ACC112 (cell line): ENCODE results near the gene PHF21B.

ENCODE experiments used
- H2AFZ ChIP-seq: fragments of 200-600 bp; sonication (generic); one replicate; pipeline ENCODE4 v1.6.0; 2017; ENCODE audit warnings: antibody characterized with exemption, low read length; ENCODE audit not compliant: unreplicated experiment
- H3K27ac ChIP-seq: fragments of 200-600 bp; sonication (generic); 2 replicates; pipeline ENCODE4 v1.5.1; 2014; ENCODE audit warnings: low read depth, mild to moderate bottlenecking, antibody characterized with exemption, low read length, moderate library complexity
- H3K27me3 ChIP-seq: fragments of 200-600 bp; sonication (generic); 2 replicates; pipeline ENCODE4 v1.6.1; 2014; ENCODE audit warnings: mild to moderate bottlenecking, antibody characterized with exemption, low read length, moderate library complexity, mixed read lengths; ENCODE audit not compliant: insufficient read depth
- H3K36me3 ChIP-seq: fragments of 200-600 bp; sonication (generic); 2 replicates; pipeline ENCODE4 v1.6.1; 2016; ENCODE audit warnings: mild to moderate bottlenecking, antibody characterized with exemption, low read length, moderate library complexity, mixed read lengths; ENCODE audit not compliant: insufficient read depth
- H3K4me1 ChIP-seq: fragments of 200-600 bp; sonication (generic); one replicate; pipeline ENCODE4 v1.6.1; 2016; ENCODE audit warnings: low read length, mixed read lengths; ENCODE audit not compliant: insufficient read depth, unreplicated experiment, control insufficient read depth
- H3K4me3 ChIP-seq: fragments of 200-600 bp; sonication (generic); 2 replicates; pipeline ENCODE4 v1.5.1; 2014; ENCODE audit warnings: mild to moderate bottlenecking, low read depth, low read length
- H3K79me2 ChIP-seq: fragments of 200-600 bp; sonication (generic); one replicate; pipeline ENCODE4 v1.6.0; 2016; ENCODE audit warnings: low read length; ENCODE audit not compliant: control insufficient read depth, unreplicated experiment, insufficient read depth

The PHF21B gene

DNA sequence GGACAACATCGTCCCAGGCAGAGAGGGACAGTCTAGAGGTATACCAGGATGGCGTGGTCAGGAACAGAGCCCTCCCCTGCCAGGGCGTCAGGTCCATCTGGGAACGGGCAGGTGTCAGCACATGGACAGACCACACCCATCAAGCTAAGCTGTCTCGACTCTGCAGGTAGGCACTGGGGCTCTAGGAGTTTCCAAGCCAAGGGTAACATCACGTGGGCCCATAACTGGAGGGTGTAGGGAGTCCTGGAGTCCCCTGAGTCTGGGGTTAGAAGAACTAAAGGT lies 75.4 kb downstream of the PHF21B start:
- Histone ChIP-seq H3K4me3 (no peak overlapping the region), H3K36me3 (no peaks in the 10 kb centered on the region), H3K79me2 (no peaks in the 10 kb centered on the region), H2AFZ (no peak overlapping the region), H3K27ac (no peak overlapping the region), H3K27me3 (no peaks in the 10 kb centered on the region), H3K4me1 (no peaks in the 10 kb centered on the region)

DNA sequence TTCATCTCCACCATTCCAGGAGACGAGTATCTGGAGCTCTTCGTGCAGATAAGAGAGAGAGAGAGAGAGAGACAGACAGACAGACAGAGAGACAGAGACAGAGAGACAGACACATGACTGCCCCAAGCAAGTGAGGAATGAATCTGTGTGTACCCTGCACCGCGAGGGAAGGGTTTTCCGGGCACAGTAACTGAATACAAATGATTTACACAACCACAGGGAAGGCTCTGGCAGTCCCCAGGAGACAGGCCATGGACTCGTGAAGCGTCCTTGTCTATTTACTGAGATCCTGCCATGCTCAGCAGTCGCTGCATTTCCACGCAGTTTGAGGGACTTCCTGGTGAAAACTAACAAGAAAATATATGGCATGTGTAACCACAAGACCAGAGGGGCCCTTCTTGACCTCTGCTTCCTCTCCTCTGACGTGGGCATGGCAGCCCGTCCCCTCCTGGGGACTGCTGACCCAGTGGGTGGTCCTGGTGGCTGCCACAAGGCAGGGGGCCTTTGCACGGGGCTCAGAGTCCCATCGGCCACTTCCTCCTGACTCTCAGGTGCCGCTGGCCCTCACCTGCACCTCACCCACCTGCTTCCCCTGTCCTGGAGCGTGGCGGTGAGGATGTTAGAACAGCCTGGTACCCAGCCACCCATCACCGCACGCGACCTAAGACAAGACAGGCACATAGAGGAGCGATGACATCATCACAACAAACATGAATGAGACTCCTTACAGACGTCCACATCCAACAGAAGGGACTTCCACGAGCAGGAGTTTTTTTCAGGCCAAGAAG lies 75.9 kb downstream of the PHF21B start:
- H3K36me3 ChIP-seq: no peaks in the 10 kb centered on the region
- no peaks in the 10 kb centered on the region for H3K27me3 ChIP-seq
- no peaks in the 10 kb centered on the region for H3K4me1 ChIP-seq
- no peak overlapping the region for H2AFZ ChIP-seq
- H3K79me2 ChIP-seq: no peaks in the 10 kb centered on the region
- no peak overlapping the region for H3K4me3 ChIP-seq
- no peak overlapping the region for H3K27ac ChIP-seq

GRCh38 chr22:44932493-44932892 lies 77.3 kb downstream of the PHF21B start:
- Histone ChIP-seq H3K36me3 (no peaks in the 10 kb centered on the region), H3K4me3 (no peak overlapping the region), H3K27me3 (peaks cover 4% of the 10 kb centered on the region; the same call in 1 of the 2 replicates), H3K27ac (no peak overlapping the region), H3K4me1 (no peaks in the 10 kb centered on the region), H3K79me2 (no peaks in the 10 kb centered on the region), H2AFZ (no peak overlapping the region)

GRCh38 chr22:44931766-44932165 lies 78.0 kb downstream of the PHF21B start:
- Histone ChIP-seq H3K79me2 (no peaks in the 10 kb centered on the region), H3K4me3 (no peak overlapping the region), H3K4me1 (no peaks in the 10 kb centered on the region), H3K36me3 (no peaks in the 10 kb centered on the region), H3K27me3 (peaks cover 9% of the 10 kb centered on the region; the same call in 1 of the 2 replicates), H3K27ac (no peak overlapping the region), H2AFZ (no peak overlapping the region)

DNA sequence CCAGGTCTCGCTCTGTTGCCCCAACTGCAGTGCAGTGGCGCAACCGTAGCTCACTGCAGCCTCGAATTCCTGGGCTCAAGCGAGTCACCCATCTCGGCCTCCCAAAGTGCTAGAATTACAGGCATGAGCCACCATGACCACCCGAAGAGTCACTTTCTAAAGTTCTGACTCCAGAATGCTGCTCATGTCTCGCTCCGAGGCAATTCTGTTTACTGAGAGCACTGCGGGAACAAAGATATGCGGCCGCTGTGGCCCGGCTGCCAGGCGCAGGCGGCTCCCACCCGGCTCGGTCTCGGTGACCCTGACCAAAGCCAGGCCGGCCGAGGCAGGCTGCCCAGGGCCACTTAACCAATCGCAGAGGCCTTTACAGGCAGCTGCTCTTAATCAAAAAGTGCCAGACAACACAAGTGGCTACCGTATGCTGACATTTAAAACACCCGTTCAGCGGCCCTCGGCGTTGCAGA lies 78.7 kb downstream of the PHF21B start:
- Histone ChIP-seq H3K36me3 (no peaks in the 10 kb centered on the region), H3K4me1 (no peaks in the 10 kb centered on the region), H2AFZ (no peak overlapping the region), H3K79me2 (no peaks in the 10 kb centered on the region), H3K27ac (no peak overlapping the region), H3K27me3 (peaks cover 9% of the 10 kb centered on the region; the same call in 1 of the 2 replicates), H3K4me3 (no peak overlapping the region)

GRCh38 chr22:44930711-44931035 lies 79.1 kb downstream of the PHF21B start:
- Histone ChIP-seq H3K27me3 (peaks cover 9% of the 10 kb centered on the region; the same call in 1 of the 2 replicates), H2AFZ (no peak overlapping the region)

GRCh38 chr22:44930016-44930710 lies 79.6 kb downstream of the PHF21B start:
- Histone ChIP-seq H3K4me3 (no peak overlapping the region), H3K27ac (no peak overlapping the region), H3K4me1 (no peaks in the 10 kb centered on the region), H3K79me2 (no peaks in the 10 kb centered on the region), H2AFZ (no peak overlapping the region), H3K27me3 (peaks cover 9% of the 10 kb centered on the region; the same call in 1 of the 2 replicates), H3K36me3 (no peaks in the 10 kb centered on the region)

More at GRCh38 chr22:44930711-44931035, 79.1 kb downstream of the PHF21B start:
- Histone ChIP-seq H3K4me1 (no peaks in the 10 kb centered on the region), H3K36me3 (no peaks in the 10 kb centered on the region), H3K27ac (no peak overlapping the region), H3K79me2 (no peaks in the 10 kb centered on the region), H3K4me3 (no peak overlapping the region)

DNA sequence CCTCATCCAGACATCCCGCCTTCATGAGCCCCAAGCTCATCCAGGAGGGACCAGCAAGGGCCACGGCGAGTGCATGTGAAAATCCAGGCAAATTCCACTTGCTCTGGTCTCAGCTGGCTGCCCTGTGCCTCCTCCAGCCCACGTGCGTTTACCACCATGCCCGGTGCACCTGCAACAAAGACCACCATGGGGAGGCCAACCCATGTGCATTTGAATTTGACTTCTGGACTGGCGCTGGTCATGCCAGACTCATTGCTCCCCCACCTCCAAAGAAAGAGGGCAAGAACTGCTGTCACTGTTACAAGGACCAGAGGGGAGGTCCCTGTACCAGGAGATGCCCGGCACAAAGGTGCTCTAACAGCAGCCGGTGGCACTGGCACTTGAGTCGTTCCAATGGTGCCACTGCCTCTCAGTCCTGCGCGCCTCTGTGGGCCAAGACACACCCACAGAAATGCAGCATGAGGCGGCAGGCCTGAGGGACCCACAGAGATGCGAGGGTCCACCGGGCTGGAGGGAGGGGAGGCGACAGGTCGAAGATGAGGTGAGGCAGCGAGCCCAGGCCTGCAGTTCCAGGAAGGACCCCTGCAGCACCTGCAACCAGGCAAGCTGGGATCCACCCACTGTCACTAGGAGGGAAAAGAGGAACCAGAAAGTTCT lies 80.3 kb downstream of the PHF21B start:
- H3K27me3 ChIP-seq: peaks cover 9% of the 10 kb centered on the region; the same call in 1 of the 2 replicates
- no peak overlapping the region for H2AFZ ChIP-seq
- H3K36me3 ChIP-seq: no peaks in the 10 kb centered on the region
- H3K27ac ChIP-seq: no peak overlapping the region
- H3K4me3 ChIP-seq: no peak overlapping the region
- no peaks in the 10 kb centered on the region for H3K4me1 ChIP-seq
- H3K79me2 ChIP-seq: no peaks in the 10 kb centered on the region

GRCh38 chr22:44928711-44929358 lies 81.0 kb downstream of the PHF21B start:
- peaks cover 9% of the 10 kb centered on the region; the same call in 1 of the 2 replicates for H3K27me3 ChIP-seq
- no peaks in the 10 kb centered on the region for H3K79me2 ChIP-seq
- no peaks in the 10 kb centered on the region for H3K4me1 ChIP-seq

DNA sequence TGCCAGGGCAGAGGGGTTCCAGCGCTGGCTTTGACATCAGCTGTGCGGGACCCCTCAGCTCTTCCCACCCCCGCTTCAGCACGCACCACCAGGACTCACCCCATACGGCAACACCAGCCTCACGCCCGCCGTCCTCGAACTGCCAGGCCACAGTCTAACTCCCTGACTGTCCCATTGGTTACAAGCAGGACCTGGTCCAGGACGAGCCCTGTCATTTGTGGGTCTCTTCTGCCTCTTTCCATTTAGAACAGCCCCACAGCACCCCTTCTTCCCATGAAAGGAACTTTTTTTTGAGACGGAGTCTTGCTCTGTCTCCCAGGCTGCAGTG lies 81.7 kb downstream of the PHF21B start:
- Histone ChIP-seq H3K79me2 (no peaks in the 10 kb centered on the region), H3K27ac (no peak overlapping the region), H3K4me1 (no peaks in the 10 kb centered on the region), H3K27me3 (peaks cover 9% of the 10 kb centered on the region; the same call in 1 of the 2 replicates), H2AFZ (no peak overlapping the region), H3K36me3 (no peaks in the 10 kb centered on the region), H3K4me3 (no peak overlapping the region)

More at GRCh38 chr22:44928711-44929358, 81.0 kb downstream of the PHF21B start:
- Histone ChIP-seq H3K36me3 (no peaks in the 10 kb centered on the region), H3K27ac (no peak overlapping the region), H2AFZ (no peak overlapping the region), H3K4me3 (no peak overlapping the region)
